IgD-negative memory B cell (primary cell): ENCODE results near the gene CRB1. TPM values are rescaled to one million over a fixed set of nuclear protein-coding genes. Genes with fewer than 3 reads are reported as not detected.

Experiments
- H3K27ac Mint-ChIP-seq, 3 donors: one replicate each; pipeline ENCODE4 v1.8.0; 2020 to 2022; ENCODE audit warnings: mild to moderate bottlenecking in 3 of 3, mixed read lengths in 3 of 3, moderate library complexity in 1 of 3
- H3K27me3 Mint-ChIP-seq: one replicate; pipeline ENCODE4 v1.8.0; 2021; ENCODE audit warnings: mixed read lengths
- H3K36me3 Mint-ChIP-seq: one replicate; pipeline ENCODE4 v1.8.0; 2020; ENCODE audit warnings: mild to moderate bottlenecking, mixed read lengths
- H3K4me1 Mint-ChIP-seq, 3 donors: one replicate each; pipeline ENCODE4 v1.8.0; 2020 to 2022; ENCODE audit warnings: mixed read lengths in 3 of 3, mild to moderate bottlenecking in 1 of 3
- H3K4me3 Mint-ChIP-seq, 4 donors: one replicate each; pipeline ENCODE4 v1.8.0; 2020 to 2022; ENCODE audit warnings: mild to moderate bottlenecking in 4 of 4, mixed read lengths in 4 of 4, moderate library complexity in 3 of 4
- H3K9me3 Mint-ChIP-seq, 3 donors: one replicate each; pipeline ENCODE4 v1.8.0; 2020 to 2021; ENCODE audit warnings: mixed read lengths in 3 of 3, mild to moderate bottlenecking in 1 of 3
- polyA plus RNA-seq: library from polyadenylated mRNA; unstranded; fragments of 300-500 nt; fragmentation: Illumina TruSeq; gene quantifications from one replicate; pipeline ENCODE4 v1.2.3, GENCODE V29; 2021

The CRB1 gene
- polyA plus RNA-seq, 1 donor from 2014 or later, result not detected

DNA sequence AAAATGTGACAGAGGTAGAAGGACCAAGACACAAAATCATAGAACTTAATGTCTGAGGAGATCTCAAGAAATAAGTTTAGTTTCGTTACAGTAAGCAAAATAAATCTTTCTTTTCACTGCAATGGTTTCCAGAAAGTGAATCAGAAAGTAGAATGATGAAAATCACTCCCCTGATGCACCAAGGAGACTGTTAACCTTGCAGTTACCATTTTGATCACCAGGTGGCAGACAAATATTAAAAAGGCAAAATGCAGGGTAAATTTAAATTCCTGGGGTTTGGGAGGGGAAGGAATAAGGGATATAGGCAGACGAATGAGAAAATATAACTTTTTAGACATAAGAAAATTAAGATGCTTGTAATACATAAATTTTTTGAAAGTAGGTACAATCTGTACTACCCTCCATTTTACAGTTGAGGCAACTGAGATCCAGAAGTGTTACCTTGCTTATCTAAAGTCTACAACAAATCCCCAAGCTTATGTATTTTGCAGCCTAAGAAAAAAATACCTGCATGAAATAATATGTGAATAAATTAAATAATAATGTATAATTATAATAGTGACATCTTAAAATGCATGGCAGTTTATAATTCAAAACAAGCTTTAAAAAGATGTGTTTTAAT lies 253.2 kb downstream of the CRB1 start:
- Mint-ChIP-seq H3K4me1 (peaks cover 0 to 2% (median 0%) of the 10 kb centered on the region in 3 donors), H3K9me3 (no peaks in the 10 kb centered on the region), H3K27ac (no peak overlapping the region), H3K36me3 (peaks cover 2% of the 10 kb centered on the region), H3K27me3 (no peaks in the 10 kb centered on the region), H3K4me3 (no peak overlapping the region)

DNA sequence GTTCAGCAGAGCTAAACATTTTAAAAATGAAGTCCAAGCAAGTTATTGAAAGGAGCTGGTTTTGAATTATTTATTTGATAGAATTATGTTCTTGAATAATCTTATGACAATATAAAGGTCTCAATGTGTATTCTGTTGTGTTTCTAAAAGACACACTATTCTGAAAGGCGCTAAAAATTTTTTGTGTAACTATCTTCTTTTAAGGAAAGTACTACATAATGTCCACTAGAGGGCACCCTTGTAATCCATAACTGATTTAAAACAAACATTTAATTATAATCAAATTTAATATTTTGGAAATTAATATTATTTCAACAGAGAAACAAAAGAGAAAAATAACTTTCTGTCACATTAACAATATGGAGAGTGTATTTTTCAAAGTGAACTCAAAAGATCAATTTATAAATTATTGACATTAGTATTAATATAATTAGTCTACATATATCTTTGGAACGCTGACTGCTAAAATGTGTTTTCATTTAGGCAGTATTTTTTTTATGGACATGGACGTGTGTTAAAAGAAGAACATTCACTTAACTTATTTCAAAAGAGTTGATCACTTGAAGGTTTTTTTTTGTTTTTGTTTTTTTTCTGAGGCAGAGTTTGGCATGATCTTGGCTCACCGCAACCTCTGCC lies 258.8 kb downstream of the CRB1 start:
- H3K9me3 Mint-ChIP-seq, result no peaks in the 10 kb centered on the region
- H3K36me3 Mint-ChIP-seq, result peaks cover 2% of the 10 kb centered on the region
- H3K27me3 Mint-ChIP-seq, result no peaks in the 10 kb centered on the region

More for the DNA sequence above, 258.8 kb downstream of the CRB1 start:
- Mint-ChIP-seq H3K27ac (no peak overlapping the region), H3K4me1 (no peaks in the 10 kb centered on the region), H3K4me3 (no peak overlapping the region)

Other genes with a start within 250 kb of the CRB1 start
- not detected for gene F13B, start 201.0 kb upstream of the CRB1 start, polyA plus RNA-seq
- 0.04 TPM for gene ASPM, start 121.6 kb upstream of the CRB1 start, polyA plus RNA-seq
- 2.7 TPM for gene ZBTB41, start 67.0 kb upstream of the CRB1 start, polyA plus RNA-seq